KMS-11 (cell line): ENCODE results near the gene CD302.

ENCODE experiments used
- H2AFZ ChIP-seq: fragments of 200-600 bp; sonication (generic); 2 replicates; pipeline ENCODE4 v1.6.1; 2016; ENCODE audit warnings: antibody characterized with exemption, mixed run types, low read depth
- H3K27ac ChIP-seq: fragments of 200-600 bp; sonication (generic); 2 replicates; pipeline ENCODE4 v1.6.1; 2016; ENCODE audit warnings: mild to moderate bottlenecking, mixed run types
- H3K27me3 ChIP-seq: fragments of 200-600 bp; sonication (generic); 2 replicates; pipeline ENCODE4 v1.6.1; 2017; ENCODE audit warnings: mild to moderate bottlenecking, low read depth, mixed run types, moderate library complexity; ENCODE audit not compliant: insufficient read depth
- H3K36me3 ChIP-seq: fragments of 200-600 bp; sonication (generic); 2 replicates; pipeline ENCODE4 v1.6.1; 2017; ENCODE audit warnings: mild to moderate bottlenecking, mixed run types; ENCODE audit not compliant: insufficient read depth
- H3K4me1 ChIP-seq: fragments of 200-600 bp; sonication (generic); 2 replicates; pipeline ENCODE4 v1.6.1; 2016; ENCODE audit warnings: mild to moderate bottlenecking, low read depth, mixed run types; ENCODE audit not compliant: poor library complexity, severe bottlenecking
- H3K4me2 ChIP-seq: fragments of 200-600 bp; sonication (generic); 2 replicates; pipeline ENCODE4 v1.7.0; 2016; ENCODE audit warnings: mild to moderate bottlenecking, mixed run types
- H3K4me3 ChIP-seq: fragments of 200-600 bp; sonication (generic); IDR thresholded peaks from 2 replicates; pipeline ENCODE4 v1.6.1; 2017; ENCODE audit warnings: low read depth, low read length, mixed read lengths; ENCODE audit not compliant: insufficient read depth
- H3K79me2 ChIP-seq: fragments of 200-600 bp; sonication (generic); 2 replicates; pipeline ENCODE4 v1.6.1; 2016; ENCODE audit warnings: low read depth, mixed run types; ENCODE audit not compliant: insufficient read depth
- H3K9ac ChIP-seq: fragments of 200-600 bp; sonication (generic); 2 replicates; pipeline ENCODE4 v1.6.1; 2016; ENCODE audit warnings: mild to moderate bottlenecking, mixed run types
- H4K20me1 ChIP-seq: fragments of 200-600 bp; sonication (generic); 2 replicates; pipeline ENCODE4 v1.6.1; 2016; ENCODE audit warnings: mild to moderate bottlenecking, mixed run types; ENCODE audit not compliant: insufficient read depth
- CTCF ChIP-seq: fragments of 200-600 bp; sonication (generic); conservative IDR thresholded peaks from 2 replicates; pipeline ENCODE4 v1.6.1; 2017; ENCODE audit warnings: low read depth, mild to moderate bottlenecking, antibody characterized with exemption, low read length, moderate library complexity, mixed read lengths

Gene CD302

DNA sequence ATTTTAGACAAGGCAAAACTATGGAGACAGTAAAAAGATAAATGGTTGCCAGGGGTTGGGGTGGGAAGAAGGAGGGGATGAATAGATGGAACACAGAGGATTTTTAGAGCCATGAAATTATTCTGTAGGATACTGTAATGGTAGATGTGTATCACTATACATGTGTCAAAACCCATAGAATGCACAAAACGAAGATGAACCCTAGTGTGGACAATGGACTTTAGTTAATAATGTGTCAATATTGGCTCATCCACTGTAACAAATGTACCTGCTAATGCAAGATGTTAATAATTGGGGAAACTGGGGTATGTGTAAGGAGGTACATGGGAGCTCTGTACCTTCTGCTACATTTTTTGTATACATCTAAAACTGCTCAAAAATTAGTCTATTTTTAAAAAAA is 1.8 kb upstream of the CD302 start:
- Histone ChIP-seq H3K27me3 (no peaks in the 10 kb centered on the region), H3K79me2 (no peaks in the 10 kb centered on the region), H3K27ac (no peak overlapping the region), H3K4me1 (no peaks in the 10 kb centered on the region), H3K36me3 (no peaks in the 10 kb centered on the region), H3K4me3 (no peak overlapping the region), H3K9ac (no peak overlapping the region), H4K20me1 (no peaks in the 10 kb centered on the region), H2AFZ (no peak overlapping the region), H3K4me2 (no peak overlapping the region)
- no peak for TF ChIP-seq CTCF

DNA sequence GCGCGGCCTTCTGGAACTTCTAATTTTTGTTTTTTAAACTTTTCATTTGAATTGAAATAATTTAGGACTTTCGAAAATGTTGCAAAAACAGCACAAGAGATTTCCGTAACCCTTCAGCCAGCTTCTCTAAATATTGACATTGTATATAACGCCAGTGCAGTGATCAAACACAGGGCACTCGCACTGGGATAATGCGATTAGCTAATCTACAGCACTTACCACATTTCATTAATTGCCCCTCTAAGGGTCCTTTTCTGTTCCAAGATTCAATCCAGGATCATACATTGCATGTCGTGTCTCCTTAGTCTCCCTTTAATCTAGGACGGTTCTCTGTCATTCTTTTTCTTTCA is 343 bp upstream of the CD302 start:
- no peak overlapping the region for H3K27ac ChIP-seq
- TF ChIP-seq CTCF, result no peak
- no peaks in the 10 kb centered on the region for H3K4me1 ChIP-seq
- H3K79me2 ChIP-seq, result no peaks in the 10 kb centered on the region
- no peak overlapping the region for H3K4me3 ChIP-seq
- no peaks in the 10 kb centered on the region for H3K36me3 ChIP-seq
- H3K9ac ChIP-seq, result no peak overlapping the region
- H3K4me2 ChIP-seq, result no peak overlapping the region
- H3K27me3 ChIP-seq, result no peaks in the 10 kb centered on the region
- no peaks in the 10 kb centered on the region for H4K20me1 ChIP-seq
- H2AFZ ChIP-seq, result no peak overlapping the region

- Histone ChIP-seq H4K20me1 (no peaks in the 10 kb centered on the region), H2AFZ (no peak overlapping the region), H3K27me3 (no peaks in the 10 kb centered on the region), H3K36me3 (no peaks in the 10 kb centered on the region), H3K4me1 (no peaks in the 10 kb centered on the region), H3K79me2 (no peaks in the 10 kb centered on the region), H3K4me3 (no peak overlapping the region), H3K4me2 (no peak overlapping the region), H3K9ac (no peak overlapping the region), H3K27ac (no peak overlapping the region)
- no peak for TF ChIP-seq CTCF
Measured at GRCh38 chr2:159797225-159797542, 824 bp downstream of the CD302 start.

- Histone ChIP-seq H3K9ac (no peak overlapping the region), H3K79me2 (no peaks in the 10 kb centered on the region), H3K4me1 (no peaks in the 10 kb centered on the region), H3K27ac (no peak overlapping the region), H3K27me3 (no peaks in the 10 kb centered on the region), H4K20me1 (no peaks in the 10 kb centered on the region), H2AFZ (no peak overlapping the region), H3K4me3 (no peak overlapping the region), H3K4me2 (no peak overlapping the region), H3K36me3 (no peaks in the 10 kb centered on the region)
- no peak for TF ChIP-seq CTCF
Measured at GRCh38 chr2:159795841-159796690, 1.9 kb downstream of the CD302 start.
